ENCODE measurements around the gene TNPO3.
"Not testable (repeated sequence)": the region's sequence is repeated elsewhere in the genome, so short reads cannot be mapped to it uniquely, and the experiment has no call there.

TNPO3 gene

GRCh38 chr7:129055861-129056464, 1.1 kb upstream of the TNPO3 start:
- H3K27me3 ChIP-seq: no peaks in the 10 kb centered on the region
- H4K20me1 ChIP-seq: peaks cover 7 to 30% (median 23%) of the 10 kb centered on the region in 11 experiments; a peak in 15 of 22 replicates
- peaks cover 8 to 19% (median 13%) of the 10 kb centered on the region in 11 experiments; a peak in 18 of 22 replicates for H3K36me3 ChIP-seq
- peak overlapping the region; percentile 75 to 97 (median 88) for H3K4me2 ChIP-seq
- H3K9me3 ChIP-seq (replicated peaks in 1 of 11): no peaks in the 10 kb centered on the region
- H3K27ac ChIP-seq: peak overlapping the region in 5 of 11 experiments; percentile 92 to 99 (median 97); a peak in 9 of 22 replicates
- H3K9ac ChIP-seq: peak overlapping the region in 2 of 11 experiments; percentile 98; a peak in 2 of 22 replicates
- peaks cover 24 to 36% (median 34%) of the 10 kb centered on the region in 10 experiments for H3K4me1 ChIP-seq
- TF ChIP-seq Cebpa-rat (IDR thresholded peaks at IDR 0.05): no peak
- H3K4me3 ChIP-seq: peak overlapping the region in 9 of 10 experiments; percentile 78 to 96 (median 81); a peak in 12 of 20 replicates

- peak overlapping the region; percentile 78 to 96 (median 81) for H3K4me3 ChIP-seq
- H3K9me3 ChIP-seq (replicated peaks in 1 of 11): no peaks in the 10 kb centered on the region
- peak overlapping the region; percentile 75 to 97 (median 88) for H3K4me2 ChIP-seq
- peak overlapping the region; percentile 87 to 98 (median 95) for H3K9ac ChIP-seq
- no peak for TF ChIP-seq Cebpa-rat (IDR thresholded peaks at IDR 0.05)
- H3K27ac ChIP-seq: peak overlapping the region; percentile 92 to 99 (median 97)
- H3K4me1 ChIP-seq: peaks cover 24 to 42% (median 34%) of the 10 kb centered on the region in 10 experiments
- peaks cover 8 to 25% (median 18%) of the 10 kb centered on the region in 11 experiments; a peak in 20 of 22 replicates for H3K36me3 ChIP-seq
- peaks cover 11 to 36% (median 28%) of the 10 kb centered on the region in 11 experiments; a peak in 17 of 22 replicates for H4K20me1 ChIP-seq
- H3K27me3 ChIP-seq: no peaks in the 10 kb centered on the region
Measured at GRCh38 chr7:129055294-129055816, 444 bp upstream of the TNPO3 start.

GRCh38 chr7:129053938-129054437, 923 bp downstream of the TNPO3 start:
- Histone ChIP-seq H3K27me3 (no peaks in the 10 kb centered on the region), H3K9me3 (replicated peaks in 1 of 11) (no peaks in the 10 kb centered on the region), H3K9ac (peak overlapping the region; percentile 87 to 98 (median 95)), H3K27ac (peak overlapping the region; percentile 92 to 99 (median 97)), H3K4me3 (peak overlapping the region; percentile 78 to 96 (median 81)), H3K4me1 (peaks cover 24 to 56% (median 34%) of the 10 kb centered on the region in 10 experiments), H4K20me1 (peaks cover 25 to 50% (median 42%) of the 10 kb centered on the region in 11 experiments; a peak in 20 of 22 replicates), H3K36me3 (peaks cover 10 to 39% (median 30%) of the 10 kb centered on the region in 11 experiments; a peak in 21 of 22 replicates), H3K4me2 (peak overlapping the region; percentile 75 to 97 (median 89))
- no peak for TF ChIP-seq Cebpa-rat (IDR thresholded peaks at IDR 0.05)

- peaks cover 39 to 65% (median 57%) of the 10 kb centered on the region in 11 experiments; a peak in 20 of 22 replicates for H4K20me1 ChIP-seq
- peak overlapping the region; percentile 75 to 97 (median 89) for H3K4me2 ChIP-seq
- peak overlapping the region in 7 of 10 experiments; percentile 78 to 96 (median 82); a peak in 11 of 20 replicates for H3K4me3 ChIP-seq
- no peaks in the 10 kb centered on the region for H3K9me3 ChIP-seq (replicated peaks in 1 of 11)
- peaks cover 24 to 68% (median 34%) of the 10 kb centered on the region in 10 experiments for H3K4me1 ChIP-seq
- H3K27ac ChIP-seq: no peak overlapping the region
- TF ChIP-seq Cebpa-rat (IDR thresholded peaks at IDR 0.05): no peak
- peak overlapping the region in 10 of 11 experiments; percentile 21 to 98 (median 95); a peak in 10 of 22 replicates for H3K9ac ChIP-seq
- no peaks in the 10 kb centered on the region for H3K27me3 ChIP-seq
- peaks cover 24 to 54% (median 44%) of the 10 kb centered on the region in 11 experiments for H3K36me3 ChIP-seq
Measured at GRCh38 chr7:129052441-129052840, 2.5 kb downstream of the TNPO3 start.

- peaks cover 24 to 70% (median 34%) of the 10 kb centered on the region in 10 experiments for H3K4me1 ChIP-seq
- H3K4me3 ChIP-seq: 0 out of 20 replicates have a peak overlapping the region, but pooled peaks of 1 of the 10 experiments have one; percentile 14
- H3K27ac ChIP-seq; H3K9ac ChIP-seq; H3K9me3 ChIP-seq (replicated peaks in 1 of 11); H3K27me3 ChIP-seq: not testable (repeated sequence)
- H4K20me1 ChIP-seq: peaks cover 49 to 75% (median 67%) of the 10 kb centered on the region in 11 experiments; a peak in 21 of 22 replicates
- peaks cover 24 to 64% (median 53%) of the 10 kb centered on the region in 11 experiments for H3K36me3 ChIP-seq
- peak overlapping the region; percentile 52 to 97 (median 89); a peak in 20 of 22 replicates for H3K4me2 ChIP-seq
Measured at GRCh38 chr7:129051459-129051858, 3.5 kb downstream of the TNPO3 start.

- 0 out of 22 replicates have a peak overlapping the region, but pooled peaks of 1 of the 11 experiments have one; percentile 29 for H3K9ac ChIP-seq
- H4K20me1 ChIP-seq: peaks cover 85 to 100% (median 95%) of the 10 kb centered on the region in 11 experiments
- H3K4me2 ChIP-seq: peak overlapping the region in 3 of 11 experiments; percentile 2 to 46 (median 30); a peak in 4 of 22 replicates
- H3K36me3 ChIP-seq: peaks cover 24 to 83% (median 67%) of the 10 kb centered on the region in 11 experiments
- H3K4me3 ChIP-seq: no peak overlapping the region
- no peak for TF ChIP-seq Cebpa-rat (IDR thresholded peaks at IDR 0.05)
- no peaks in the 10 kb centered on the region for H3K9me3 ChIP-seq (replicated peaks in 1 of 11)
- no peaks in the 10 kb centered on the region for H3K27me3 ChIP-seq
- H3K27ac ChIP-seq: no peak overlapping the region
- peaks cover 14 to 64% (median 16%) of the 10 kb centered on the region in 10 experiments for H3K4me1 ChIP-seq
Measured at GRCh38 chr7:129047761-129048160, 7.2 kb downstream of the TNPO3 start.

GRCh38 chr7:129045682-129046081, 9.2 kb downstream of the TNPO3 start:
- Histone ChIP-seq H3K27ac (no peak overlapping the region), H3K36me3 (peaks cover 19 to 73% (median 57%) of the 10 kb centered on the region in 11 experiments), H3K4me2 (no peak overlapping the region), H4K20me1 (peaks cover 90 to 100% (median 100%) of the 10 kb centered on the region in 11 experiments), H3K4me1 (peaks cover 0 to 58% (median 9%) of the 10 kb centered on the region in 10 experiments; a peak in 10 of 20 replicates), H3K4me3 (no peak overlapping the region), H3K9ac (no peak overlapping the region), H3K9me3 (replicated peaks in 1 of 11) (no peaks in the 10 kb centered on the region), H3K27me3 (no peaks in the 10 kb centered on the region)
- no peak for TF ChIP-seq Cebpa-rat (IDR thresholded peaks at IDR 0.05)

- H3K9me3 ChIP-seq (replicated peaks in 1 of 11): peaks cover 0 to 13% (median 5%) of the 10 kb centered on the region in 11 experiments; a peak in 8 of 22 replicates
Measured at GRCh38 chr7:129043012-129043411, 11.9 kb downstream of the TNPO3 start.

More at GRCh38 chr7:129043012-129043411, 11.9 kb downstream of the TNPO3 start:
- no peak overlapping the region for H3K9ac ChIP-seq
- no peak for TF ChIP-seq Cebpa-rat (IDR thresholded peaks at IDR 0.05)
- H4K20me1 ChIP-seq: peaks cover 83 to 100% (median 100%) of the 10 kb centered on the region in 11 experiments
- peaks cover 33 to 73% (median 60%) of the 10 kb centered on the region in 11 experiments for H3K36me3 ChIP-seq
- no peak overlapping the region for H3K4me2 ChIP-seq
- H3K4me3 ChIP-seq: no peak overlapping the region
- no peak overlapping the region for H3K27ac ChIP-seq
- H3K4me1 ChIP-seq: peaks cover 0 to 34% (median 9%) of the 10 kb centered on the region in 10 experiments; a peak in 10 of 20 replicates
- H3K27me3 ChIP-seq: no peaks in the 10 kb centered on the region
